SH-SY5Y (cell line): ENCODE data around the gene PUM1.

Experiments
- GATA2 ChIP-seq: IDR thresholded peaks from 2 replicates; pipeline ENCODE4 v1.6.1; 2011; ENCODE audit warnings: mild to moderate bottlenecking, low read depth, low read length
- GATA3 ChIP-seq: IDR thresholded peaks from 2 replicates; pipeline ENCODE4 v1.6.1; 2011; ENCODE audit warnings: low read depth, mild to moderate bottlenecking, low read length, moderate library complexity

DNA sequence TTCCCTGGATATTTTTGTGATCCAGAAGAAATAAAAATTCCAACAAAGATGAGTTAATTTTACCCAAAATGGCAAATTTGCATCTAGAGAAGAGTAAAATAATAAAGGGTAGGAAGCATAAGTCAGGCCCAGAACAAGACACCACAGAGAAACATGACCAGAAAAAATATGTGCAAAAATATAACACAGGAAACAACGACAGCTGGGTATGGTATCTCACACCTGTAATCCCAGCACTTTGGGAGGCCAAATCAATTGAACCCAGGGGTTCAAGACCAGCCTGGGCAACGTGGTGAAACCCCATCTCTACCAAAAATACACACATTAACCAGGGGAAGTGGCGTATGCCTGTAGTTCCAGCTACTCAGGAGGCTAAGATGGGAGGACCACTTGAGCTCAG, 117.2 kb downstream of the PUM1 start:
- no peak for TF ChIP-seq GATA2
- no peak for TF ChIP-seq GATA3
